HTR-8/SVneo (cell line): Measurements from ENCODE around the gene ATP2B2.

Experiments used
- DNase-seq: peaks from one replicate; pipeline ENCODE4 v3.0.0; 2011; ENCODE audit warnings: low spot score, mixed read lengths; ENCODE audit not compliant: insufficient read length
- FAIRE-seq: peaks from 2 replicates; lab custom pipeline; 2011; peaks lifted over from hg19 to GRCh38; lab: Jason Lieb, UNC

The ATP2B2 gene

GRCh38 chr3:10513306-10513705 is 7.9 kb upstream of the ATP2B2 start:
- FAIRE-seq (no peak), DNase-seq (no peak)

GRCh38 chr3:10512687-10513086 is 7.3 kb upstream of the ATP2B2 start:
- FAIRE-seq (no peak), DNase-seq (no peak)

DNA sequence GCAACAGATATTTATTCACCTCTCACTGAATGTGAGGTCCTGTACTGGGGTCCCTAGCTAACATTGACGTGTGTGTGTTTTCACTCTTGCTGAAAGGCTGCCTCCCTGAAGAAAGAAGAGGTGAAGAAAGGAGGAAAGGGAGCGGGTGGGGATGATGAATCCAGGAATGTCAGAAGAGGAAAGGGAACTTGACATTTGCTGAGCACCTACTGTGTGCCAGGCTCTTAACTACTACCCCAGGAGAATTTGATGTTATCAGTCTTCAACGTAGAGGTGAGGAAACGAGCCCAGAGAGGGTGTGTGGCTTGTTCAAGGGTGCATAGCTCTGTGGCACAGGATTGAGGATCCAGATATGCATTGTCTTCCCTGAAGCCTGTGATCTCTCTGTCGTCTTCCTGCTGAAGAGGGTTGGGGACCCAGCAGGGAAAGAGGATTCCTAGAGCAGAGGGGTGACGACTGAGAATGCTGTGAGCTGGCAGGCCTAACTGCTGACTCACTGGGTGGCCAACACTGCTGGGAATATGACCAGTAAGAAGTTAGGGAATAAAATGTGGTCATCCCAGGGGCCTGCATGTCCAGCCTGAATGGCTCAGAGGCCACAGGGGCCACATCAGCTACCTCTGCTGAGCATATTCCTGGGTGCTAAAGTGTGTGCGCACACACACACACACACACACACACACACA is 6.6 kb upstream of the ATP2B2 start:
- FAIRE-seq: peak; percentile 62

DNA sequence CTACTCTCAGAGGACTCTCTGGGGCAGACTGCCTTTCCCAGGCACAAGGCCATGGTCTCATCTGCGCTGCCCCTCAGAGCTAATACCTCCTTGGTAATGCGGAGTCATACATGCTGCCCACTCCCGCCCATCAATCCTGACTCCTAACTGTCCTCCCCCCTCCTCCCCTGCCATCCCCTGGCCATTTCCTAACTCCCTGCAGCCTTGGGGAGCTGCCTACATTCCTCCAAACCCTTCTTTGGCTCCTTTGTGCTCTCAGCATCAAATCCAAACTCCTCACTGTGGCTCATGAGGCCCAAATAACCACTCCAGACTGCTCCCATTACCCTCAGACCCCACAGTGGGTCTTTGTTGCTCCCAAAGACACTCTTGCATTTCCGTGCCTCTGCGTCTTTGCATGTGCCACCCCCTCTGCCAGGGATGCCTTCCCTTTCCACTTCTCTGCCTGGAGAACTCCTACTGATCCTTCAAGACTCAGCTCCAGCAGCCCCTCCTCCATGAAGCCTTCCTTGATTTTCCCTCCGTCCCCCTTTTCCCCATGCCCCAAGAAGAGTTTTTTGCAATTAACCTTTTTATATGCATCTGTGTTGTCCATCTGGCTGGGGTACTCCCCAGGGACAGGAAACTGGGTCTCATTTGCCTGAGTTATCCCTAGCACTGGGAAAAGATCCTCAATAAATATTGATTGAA is 5.5 kb upstream of the ATP2B2 start:
- DNase-seq (no peak), FAIRE-seq (no peak)

More for the DNA sequence above, 6.6 kb upstream of the ATP2B2 start:
- DNase-seq: peak; percentile 70

- DNase-seq: no peak
- no peak for FAIRE-seq
Observed at GRCh38 chr3:10510086-10510742, 4.8 kb upstream of the ATP2B2 start.

- no peak for FAIRE-seq
- no peak for DNase-seq
Observed at GRCh38 chr3:10509325-10509724, 3.9 kb upstream of the ATP2B2 start.

DNA sequence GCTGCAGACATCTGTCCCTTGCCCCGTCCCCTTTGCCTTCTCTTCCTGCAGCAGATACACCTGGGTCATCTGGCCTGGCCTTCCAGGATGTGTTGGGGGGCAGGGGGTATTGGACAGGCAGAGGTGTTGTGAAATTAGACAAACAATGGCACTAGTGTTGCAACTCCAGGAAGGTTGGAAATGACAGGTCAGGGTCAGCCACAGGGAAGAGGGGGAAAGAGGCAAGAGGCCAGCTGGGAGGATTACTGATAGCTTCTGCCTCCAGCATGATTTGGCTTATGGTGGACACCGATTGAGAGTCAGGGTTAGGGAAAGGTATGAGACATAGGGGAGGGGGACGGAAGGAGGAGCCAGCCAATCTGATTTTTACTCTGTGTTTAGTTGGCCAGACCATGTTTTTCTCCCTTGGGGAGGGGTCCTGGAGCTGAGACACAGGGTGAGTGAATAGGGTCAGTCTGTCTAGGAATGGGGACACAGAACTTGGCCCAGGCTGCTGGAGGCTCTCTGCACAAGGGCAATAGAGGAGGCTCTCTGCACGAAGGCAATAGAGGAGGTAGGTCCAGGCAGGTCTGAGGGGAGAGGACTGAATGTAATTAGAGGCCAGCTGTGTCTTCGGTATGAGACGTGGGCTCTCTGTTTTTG is 3.4 kb upstream of the ATP2B2 start:
- FAIRE-seq: no peak
- DNase-seq: no peak

GRCh38 chr3:10508235-10508618 is 2.8 kb upstream of the ATP2B2 start:
- FAIRE-seq: no peak
- no peak for DNase-seq

DNA sequence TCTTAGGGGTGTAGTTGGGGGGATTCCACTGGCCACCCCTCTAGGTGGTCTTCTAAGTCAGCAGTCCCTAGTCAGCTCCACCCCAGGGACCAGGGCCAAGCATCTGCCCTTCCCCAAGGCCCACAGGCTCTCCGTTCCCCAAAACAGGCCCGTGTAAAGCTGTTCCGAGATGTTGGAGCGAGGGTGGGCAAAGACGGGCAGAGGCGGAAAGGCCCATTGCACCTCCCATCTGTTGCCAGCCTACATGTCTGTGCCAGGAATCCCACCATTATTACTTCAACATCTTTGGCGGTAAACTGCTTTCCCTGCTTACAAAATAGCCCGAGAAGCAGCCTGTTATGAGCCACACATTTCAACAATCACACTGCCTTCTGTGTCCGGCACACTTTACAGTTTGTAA is 1.9 kb upstream of the ATP2B2 start:
- no peak for FAIRE-seq
- DNase-seq: no peak

- no peak for FAIRE-seq
- DNase-seq: no peak
Observed at GRCh38 chr3:10506696-10507095, 1.3 kb upstream of the ATP2B2 start.

DNA sequence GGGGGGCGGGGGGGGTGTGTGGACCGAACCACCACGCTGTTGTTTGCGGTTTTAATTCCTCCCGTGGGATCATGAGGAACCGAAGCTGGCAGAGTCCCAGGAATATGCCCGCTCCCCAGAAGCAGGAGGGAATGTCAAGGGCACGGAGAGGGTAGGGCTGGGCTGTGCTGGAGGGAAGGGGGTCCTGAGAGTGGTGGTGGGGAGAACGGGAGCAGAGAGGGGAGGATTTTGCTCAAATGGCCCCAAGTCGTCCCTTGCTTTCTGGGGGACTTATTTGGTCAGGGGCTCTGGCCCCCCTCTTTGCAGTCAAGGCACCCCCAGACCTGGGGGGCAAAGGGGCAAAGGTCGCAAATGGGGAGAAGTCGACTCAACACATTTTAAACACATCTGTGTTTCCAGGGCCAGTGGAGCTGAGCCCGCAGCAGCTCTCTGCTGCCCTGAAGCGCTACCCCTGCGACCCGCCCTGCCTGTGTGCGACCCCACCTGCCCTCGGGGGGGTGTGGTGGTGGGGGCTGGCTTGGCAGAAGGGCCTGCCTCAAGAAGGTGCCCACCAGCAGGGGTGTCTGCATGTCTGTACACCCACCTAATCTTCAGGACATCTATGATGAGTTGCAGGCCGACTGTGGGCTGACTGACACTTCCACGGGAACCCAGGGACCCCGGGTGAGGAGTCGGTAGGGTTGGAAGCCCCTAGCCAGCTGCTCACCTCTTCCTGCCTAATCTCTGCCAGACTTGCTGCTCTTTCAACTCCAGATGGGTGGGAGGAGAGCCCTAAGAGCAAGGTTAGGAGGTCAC is 602 bp upstream of the ATP2B2 start:
- FAIRE-seq (no peak), DNase-seq (no peak)

DNA sequence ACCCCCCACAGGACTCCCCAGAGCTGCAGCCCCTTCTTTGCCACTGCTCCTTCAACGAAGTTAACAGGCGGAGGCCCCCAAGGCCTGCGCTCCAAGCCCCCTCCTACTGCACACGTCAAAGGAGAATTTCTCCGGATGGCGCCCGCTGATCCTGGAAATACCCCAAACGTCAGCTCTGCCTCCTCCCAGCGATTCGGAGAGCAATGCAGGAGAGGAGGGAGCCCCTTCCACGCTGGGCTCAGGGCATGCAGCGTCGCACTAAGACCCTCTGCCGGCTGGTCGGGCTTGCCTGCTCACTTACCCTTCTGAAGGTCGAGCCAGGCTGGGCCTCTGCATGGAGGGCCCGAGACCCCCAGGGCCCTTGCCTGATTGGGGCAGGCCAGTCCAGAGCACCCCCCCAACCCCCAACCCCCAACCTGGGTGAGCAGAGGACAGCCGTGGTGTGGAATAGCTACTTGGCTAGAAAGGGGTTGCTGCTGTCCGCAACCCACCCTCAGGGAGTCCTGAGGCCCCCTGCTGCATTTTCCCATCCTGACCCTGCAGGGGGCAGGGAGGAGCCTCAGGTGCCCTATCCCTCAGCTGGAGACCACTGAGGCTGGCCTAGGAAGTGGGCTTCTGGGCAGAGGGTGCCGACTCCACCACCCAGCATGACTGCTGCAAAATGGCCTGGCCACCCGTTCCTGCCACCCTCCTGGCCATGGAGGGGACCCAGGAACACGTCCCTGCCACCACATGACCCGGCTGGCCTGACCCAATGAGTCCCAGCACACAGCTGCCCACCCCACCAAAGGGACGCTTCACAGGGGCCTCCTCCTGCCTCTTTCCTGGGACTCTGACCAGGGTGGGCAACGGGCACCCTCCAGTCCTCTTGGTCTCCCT is 976 bp downstream of the ATP2B2 start:
- DNase-seq (no peak), FAIRE-seq (no peak)

DNA sequence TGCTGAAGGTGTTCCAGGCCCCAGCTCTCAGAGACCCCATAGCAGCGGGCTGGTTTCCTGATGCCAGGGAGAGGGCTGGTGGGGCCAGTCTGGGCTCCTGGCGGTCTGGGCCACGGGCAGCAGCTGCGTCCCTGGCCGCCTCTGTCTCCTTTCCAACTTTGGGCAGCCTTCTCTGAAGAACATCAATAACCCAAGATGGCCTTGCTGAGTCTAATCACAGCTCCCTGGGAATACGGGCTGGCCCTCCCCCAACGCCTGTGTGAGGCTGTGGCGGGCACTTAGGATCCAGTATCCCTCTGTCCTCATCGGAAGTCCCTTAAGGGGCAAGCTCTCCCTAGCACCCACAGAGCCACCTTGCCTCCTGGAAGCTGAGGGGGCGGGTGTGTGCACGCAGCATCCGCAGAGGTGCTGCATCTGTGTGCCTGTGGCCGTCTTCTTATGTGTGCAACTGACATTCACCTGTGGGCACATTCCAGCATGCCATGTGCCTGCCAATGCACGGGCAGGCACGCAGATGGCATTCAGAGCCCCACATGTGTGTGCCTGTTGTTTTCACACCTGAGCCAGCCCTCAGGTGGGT is 2.1 kb downstream of the ATP2B2 start:
- DNase-seq (no peak), FAIRE-seq (no peak)

- FAIRE-seq (no peak), DNase-seq (no peak)
Observed at GRCh38 chr3:10502185-10502880, 3.1 kb downstream of the ATP2B2 start.

GRCh38 chr3:10501664-10502052 is 3.7 kb downstream of the ATP2B2 start:
- DNase-seq (no peak), FAIRE-seq (no peak)

GRCh38 chr3:10500717-10501663 is 4.4 kb downstream of the ATP2B2 start:
- DNase-seq (no peak), FAIRE-seq (no peak)

GRCh38 chr3:10498271-10498670 is 7.1 kb downstream of the ATP2B2 start:
- DNase-seq (no peak), FAIRE-seq (no peak)
